GM21737 (cell line): Measurements from ENCODE around the gene SCART1.
"Not testable (repeated sequence)": the region's sequence is repeated elsewhere in the genome, so short reads cannot be mapped to it uniquely, and the experiment has no call there.

Source experiments
- ATAC-seq: cut with Tn5 transposase; IDR thresholded peaks from one replicate; pipeline ENCODE4 v1.9.1; 2021; ENCODE audit warnings: mild to moderate bottlenecking, moderate library complexity; ENCODE audit not compliant: unreplicated experiment

Gene SCART1

DNA sequence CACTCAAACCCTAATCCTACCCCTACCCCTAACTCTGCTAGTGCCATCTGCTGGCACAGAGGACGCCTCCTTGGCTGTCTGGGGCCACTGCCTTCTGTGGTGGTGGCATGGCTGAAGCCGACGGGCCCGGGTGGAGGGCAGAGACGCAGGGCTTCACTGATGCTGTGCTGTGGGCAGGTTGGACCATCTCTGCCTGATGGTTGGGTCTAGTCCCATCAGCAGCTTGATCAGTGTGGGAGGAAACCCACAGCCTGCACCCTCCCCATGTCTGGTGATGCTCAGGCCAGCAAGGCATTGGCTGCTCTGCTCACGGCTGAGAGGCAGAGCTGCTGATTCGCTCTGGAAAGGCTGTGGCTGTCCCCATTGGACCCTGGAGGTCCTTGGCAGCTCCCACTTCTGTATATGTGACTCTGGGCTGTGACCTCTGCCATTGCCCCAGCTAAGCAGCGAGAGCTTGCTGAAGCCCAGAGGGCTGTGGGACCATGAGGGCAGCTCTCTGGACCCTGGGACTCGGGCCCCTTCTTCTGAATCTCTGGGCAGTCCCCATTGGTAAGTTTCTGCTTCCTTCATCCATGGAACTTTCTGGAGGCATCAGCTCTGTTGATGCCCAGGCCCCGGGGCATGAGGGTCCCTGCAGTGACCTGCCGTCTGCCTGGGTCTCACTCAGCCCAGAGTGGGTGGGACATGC lies at the start of gene SCART1:
TSS of gene SCART1 (plus strand) at position 430 of the 688 bp plus-strand sequence. CDS start at position 483, 53 bp downstream.
- ATAC-seq: no peak

DNA sequence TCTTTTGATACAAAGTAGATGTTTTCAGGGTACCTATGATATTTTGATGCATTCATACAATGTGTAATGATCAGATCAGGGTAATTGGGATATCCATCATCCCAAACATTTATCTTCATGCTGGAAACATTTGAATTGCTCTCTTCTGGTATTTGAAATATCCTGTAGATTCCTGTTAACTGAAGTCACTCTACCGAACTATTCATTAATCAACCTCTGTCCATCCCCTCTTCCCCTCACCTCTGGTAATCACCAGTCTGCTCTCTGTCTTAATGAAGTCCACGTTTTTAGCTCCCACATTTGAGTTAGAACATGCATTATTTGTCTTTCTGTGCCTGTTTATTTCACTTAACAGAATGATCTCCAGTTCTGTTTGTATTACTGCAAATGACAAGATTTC lies 48.5 kb upstream of the SCART1 start:
- ATAC-seq: no peak

DNA sequence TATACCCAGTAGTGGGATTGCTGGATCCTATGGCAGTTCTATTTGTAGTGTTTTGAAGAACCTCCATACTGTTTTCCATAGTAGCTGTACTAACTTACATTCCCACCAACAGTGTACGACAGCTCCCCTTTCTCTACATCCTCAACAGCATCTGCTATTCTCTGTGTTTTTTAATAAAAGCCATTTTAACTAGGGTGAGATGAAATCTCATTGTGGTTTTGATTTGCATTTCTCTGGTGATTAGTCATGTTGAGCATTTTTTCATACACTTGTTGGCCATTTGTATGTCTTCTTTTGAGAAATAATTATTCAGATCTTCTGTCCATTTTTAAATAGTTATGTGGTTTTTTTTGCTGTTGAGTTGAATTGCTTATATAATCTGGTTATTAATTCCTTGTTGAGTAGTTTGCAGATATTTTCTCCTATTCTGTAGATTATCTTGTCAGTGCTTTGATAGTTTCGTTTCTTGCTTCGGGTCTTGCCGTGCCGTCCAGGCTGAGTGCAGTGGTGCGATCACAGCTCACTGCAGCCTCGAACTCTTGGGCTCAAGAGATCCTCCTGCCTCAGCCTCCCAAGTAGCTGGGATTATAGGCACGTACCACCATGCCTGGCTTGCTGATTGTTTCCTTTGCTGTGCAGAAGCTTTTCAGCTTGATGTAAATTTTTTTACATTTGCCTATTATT lies 47.8 kb upstream of the SCART1 start:
- peak; percentile 41 for ATAC-seq

DNA sequence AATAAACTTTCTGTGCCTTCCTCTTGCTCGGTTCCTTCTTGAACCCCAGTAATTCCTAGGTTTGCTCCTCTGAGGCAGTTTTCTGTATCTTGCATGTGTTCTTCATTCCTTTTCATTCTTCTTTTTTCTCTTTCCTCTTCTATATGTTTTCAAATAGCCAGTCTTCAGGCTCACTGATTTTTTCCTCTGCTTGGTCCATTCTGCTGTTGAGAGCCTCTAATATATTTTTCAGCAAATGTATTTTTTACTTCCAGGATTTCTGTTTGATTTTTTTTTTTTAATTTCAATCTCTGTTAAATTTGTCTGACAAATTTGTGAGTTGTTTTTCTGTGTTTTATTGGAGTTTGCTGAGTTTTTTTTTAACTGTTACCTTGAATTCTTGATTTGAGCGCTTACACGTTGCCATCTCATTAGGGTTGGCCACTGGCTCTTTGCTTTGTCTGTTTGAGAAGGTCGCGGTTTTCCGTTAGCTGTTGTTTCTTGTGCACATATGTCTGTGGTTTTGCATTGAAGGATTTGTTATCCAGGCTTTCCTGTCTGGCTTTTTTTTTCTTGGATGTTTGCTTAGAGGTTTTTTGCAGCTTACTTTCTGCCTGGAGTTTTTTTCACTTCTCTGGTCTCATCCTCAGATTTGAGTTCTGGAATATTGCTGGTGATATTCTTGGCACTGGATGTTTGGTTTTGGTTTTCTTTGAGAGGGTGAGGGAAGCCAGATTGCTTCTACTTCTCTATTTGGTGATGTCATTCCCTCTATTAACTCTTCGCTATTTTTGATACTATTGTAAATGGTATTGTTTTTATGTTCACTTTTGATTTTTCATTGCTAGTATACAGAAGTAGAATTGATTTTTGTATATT lies 42.0 kb upstream of the SCART1 start:
- ATAC-seq: no peak

DNA sequence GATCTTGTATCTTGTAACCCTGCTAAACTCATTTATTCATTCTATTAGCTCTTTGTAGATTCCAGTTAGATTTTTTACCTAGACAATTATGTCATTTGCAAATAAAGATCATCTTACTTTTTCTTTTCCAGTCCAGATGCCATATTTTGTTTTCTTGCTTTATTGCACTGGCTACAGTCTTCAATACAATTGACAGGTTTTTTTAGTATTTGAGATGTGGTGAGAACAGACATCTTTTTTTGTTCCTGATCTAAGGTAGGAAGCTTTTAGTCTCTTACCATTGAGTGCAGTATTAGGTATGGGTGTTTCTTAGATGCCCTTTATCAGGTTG lies 41.4 kb upstream of the SCART1 start:
- ATAC-seq: no peak

DNA sequence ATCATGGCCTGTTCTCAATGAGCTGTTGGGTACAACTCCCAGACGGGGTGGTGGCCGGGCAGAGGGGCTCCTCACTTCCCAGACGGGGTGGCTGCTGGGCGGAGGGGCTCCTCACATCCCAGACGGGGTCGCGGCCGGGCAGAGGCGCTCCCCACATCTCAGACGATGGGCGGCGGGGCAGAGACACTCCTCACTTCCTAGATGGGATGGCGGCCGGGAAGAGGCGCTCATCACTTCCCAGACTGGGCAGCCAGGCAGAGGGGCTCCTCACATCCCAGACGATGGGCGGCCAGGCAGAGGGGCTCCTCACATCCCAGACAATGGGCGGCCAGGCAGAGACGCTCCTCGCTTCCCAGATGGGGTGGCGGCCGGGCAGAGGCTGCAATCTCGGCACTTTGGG lies 39.3 kb upstream of the SCART1 start:
- ATAC-seq: not testable (repeated sequence)

DNA sequence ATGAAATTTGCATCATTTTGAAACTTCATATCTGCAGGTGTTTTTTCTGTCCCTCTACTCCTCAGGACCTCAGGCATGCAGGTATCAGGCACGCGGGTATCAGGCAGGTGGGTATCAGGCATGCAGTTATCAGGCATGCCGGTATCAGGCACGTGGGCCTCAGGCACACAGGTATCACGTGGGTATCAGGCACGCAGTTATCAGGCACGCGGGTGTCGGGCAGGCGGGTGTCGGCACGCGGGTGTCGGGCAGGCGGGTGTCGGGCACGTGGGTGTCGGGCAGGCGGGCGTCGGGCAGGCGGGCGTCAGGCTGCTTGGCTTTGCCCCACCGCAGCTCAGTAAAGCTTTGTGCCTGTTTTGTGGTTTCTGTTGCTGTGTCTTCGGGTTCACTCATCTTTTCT lies 38.0 kb upstream of the SCART1 start:
- no peak for ATAC-seq

DNA sequence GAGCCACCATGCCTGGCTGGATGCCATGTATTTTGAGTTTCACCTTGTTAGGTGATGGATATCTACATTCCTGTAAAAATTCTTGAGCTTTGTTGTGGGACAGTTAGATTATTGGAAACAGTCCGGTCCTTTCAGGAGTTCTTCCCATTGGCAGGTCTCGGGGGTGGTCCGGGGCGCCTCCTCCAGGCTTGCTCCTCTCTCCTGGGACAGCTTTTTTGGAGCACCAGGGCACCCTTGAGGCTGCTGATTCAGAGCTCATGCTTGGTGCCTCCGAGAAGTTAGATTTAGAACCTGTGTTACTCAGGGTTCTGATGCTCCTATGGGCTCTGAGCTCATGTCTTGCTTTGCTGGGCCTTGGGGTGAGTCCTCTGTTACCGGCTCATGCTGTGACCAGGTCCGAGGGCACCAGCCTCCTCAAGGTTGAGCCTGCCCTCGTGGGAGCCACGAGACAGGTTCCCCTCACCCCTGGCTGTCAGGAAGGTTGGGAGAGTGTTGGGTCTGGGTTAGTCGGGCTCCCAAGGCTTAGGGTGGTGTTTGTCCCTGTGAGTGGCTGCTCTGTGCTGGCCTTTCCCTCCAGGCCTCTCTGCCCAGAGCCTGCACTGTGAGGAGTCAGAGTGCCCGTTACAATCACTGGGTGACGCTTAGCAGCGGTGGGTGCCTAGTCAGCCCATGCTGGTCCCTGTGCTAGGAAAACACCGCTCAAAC lies 35.3 kb upstream of the SCART1 start:
- no peak for ATAC-seq

DNA sequence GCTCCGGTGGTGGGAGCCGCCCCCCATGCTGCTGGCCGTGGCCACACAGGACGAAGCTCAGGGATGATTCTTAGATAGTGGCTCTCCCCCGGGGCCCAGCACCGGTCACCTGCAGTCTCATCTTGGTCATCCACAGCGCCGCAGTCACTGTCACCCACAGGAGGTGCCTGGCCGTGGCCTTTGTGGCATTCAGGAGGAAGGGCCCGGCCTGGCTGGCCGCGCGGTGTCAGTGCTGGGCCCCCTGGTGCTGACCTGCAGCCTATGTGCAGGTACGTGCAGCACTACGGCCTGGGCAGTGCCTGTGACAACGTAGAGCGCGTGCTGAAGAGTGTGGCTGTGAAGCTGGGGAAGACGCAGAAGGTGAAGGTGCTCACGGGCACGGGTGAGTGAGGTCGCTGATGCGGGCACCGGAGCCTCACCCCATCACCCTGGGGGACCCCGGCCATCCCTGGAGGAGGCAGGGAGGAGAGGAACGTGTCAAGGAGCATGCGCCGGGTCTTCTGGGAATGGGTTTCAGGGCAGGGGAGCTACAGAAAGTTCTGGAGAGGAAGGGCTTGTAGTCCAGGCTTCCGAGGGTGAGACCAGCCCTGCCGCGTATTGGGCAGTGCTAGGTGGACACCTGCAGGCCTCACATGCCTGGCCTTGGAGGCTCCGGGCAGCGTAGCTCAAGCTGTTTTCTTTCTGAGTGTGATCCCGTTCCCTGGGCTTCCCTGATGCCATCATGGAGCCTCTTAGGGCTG lies 34.4 kb upstream of the SCART1 start:
- no peak for ATAC-seq

DNA sequence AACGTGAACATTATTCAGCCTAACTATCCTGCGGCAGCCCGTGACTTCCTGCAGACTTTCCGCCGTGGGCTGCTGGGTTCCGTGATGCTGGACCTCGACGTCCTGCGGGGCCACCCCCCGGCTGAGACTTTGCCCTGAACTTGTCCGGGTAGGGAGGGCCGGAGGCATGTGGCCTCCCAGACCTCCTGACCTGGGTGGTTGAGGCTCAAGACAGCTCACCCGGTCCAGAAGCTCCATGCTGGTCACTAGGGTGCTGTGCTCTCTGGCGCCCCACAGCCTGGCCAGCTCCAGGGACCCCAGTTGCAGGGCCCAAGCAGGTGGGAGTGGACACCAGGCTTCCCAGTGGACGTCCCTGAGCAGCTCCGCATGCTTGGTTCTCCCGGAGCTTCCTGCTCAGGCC lies 33.7 kb upstream of the SCART1 start:
- ATAC-seq: no peak

DNA sequence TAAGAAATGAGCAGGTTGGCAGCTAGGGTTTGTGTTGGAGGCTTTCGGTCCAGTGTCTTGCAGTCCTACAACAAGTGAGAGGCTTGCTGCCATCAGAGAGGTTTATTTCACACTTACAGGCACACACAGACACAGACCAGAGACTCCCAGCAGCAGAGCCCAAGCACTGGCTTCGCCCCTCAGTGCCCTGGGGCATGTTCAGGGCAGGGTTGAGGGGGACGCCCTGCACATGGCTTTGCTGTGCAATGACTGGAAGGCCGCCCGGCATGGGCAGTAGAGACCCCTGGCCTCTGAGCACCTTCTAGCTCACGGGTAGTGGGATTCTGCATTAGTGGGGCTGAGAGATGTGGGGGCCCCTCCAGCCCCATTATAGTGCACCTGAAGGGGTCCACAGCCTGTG lies 33.2 kb upstream of the SCART1 start:
- ATAC-seq: no peak

DNA sequence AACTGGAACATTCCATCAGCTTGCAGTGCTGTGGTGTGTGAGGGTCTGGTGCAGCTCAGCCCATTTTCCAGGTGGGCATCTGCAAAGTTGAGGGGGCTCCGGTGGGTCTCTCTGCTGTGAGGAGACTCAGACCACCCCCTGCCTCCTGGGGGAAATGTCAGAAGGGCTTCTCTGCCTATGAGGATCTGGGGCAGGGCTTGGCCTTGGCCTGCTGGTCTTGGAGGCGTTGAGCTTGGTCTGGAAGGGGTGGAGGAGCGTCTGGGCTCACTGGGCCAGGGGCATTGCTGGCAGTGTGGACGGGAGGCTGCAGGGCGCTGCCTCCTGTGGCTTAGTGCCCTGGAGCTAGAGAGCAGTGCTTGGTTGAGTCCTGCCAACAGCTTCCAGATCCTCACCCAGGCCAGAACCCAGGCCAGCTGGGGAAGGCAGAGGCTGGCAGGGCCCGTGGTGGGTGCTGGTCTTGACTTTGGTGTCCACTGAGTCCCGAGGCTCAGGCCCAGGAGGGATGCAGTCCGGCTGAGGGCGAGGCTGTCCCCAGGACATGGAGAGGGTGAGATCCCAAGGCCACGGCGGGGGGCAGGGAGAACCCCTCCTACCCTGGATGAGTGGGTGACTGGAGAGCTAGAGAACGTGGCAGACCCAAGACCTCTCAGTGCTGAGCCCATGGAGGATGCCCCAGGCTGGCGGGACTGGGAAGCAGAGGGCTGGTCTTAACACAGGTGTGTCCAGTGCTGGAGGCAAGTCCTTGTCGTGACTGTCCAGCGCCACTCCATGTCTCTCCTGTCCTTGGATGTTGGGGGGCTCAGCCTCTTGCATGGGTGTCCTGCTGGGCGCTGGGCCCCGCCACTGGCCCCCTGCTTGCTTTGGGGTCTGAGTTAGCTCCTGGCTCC lies 32.2 kb upstream of the SCART1 start:
- no peak for ATAC-seq

DNA sequence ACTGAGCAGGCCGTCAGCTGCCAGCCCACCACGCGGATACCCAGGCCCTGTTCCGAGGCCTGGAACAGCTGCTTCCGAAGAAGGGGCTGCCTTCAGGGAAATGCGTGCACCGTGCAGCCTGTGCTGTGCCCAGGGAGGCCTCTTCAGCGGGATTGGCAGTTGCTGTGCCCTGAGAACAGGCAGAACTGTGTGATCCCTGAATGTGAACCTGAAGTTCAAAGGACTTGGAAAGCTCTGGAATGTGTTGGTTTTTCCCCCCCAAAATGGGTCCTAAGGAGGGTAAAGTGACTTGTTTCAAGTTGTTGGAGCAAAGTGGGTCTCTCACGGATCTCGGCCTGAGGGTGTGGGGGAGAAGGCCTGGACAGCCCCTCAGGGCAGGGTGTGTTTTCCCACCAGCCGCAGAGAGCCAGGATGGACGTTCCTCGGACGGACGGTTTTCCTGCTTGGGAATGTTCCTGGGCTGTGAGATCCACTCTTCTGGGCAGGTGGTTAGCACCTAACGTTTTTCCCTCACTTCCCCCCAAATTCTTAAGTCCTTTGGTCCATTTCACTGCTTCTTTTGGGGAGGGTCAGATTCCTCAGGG lies 31.4 kb upstream of the SCART1 start:
- ATAC-seq: no peak

DNA sequence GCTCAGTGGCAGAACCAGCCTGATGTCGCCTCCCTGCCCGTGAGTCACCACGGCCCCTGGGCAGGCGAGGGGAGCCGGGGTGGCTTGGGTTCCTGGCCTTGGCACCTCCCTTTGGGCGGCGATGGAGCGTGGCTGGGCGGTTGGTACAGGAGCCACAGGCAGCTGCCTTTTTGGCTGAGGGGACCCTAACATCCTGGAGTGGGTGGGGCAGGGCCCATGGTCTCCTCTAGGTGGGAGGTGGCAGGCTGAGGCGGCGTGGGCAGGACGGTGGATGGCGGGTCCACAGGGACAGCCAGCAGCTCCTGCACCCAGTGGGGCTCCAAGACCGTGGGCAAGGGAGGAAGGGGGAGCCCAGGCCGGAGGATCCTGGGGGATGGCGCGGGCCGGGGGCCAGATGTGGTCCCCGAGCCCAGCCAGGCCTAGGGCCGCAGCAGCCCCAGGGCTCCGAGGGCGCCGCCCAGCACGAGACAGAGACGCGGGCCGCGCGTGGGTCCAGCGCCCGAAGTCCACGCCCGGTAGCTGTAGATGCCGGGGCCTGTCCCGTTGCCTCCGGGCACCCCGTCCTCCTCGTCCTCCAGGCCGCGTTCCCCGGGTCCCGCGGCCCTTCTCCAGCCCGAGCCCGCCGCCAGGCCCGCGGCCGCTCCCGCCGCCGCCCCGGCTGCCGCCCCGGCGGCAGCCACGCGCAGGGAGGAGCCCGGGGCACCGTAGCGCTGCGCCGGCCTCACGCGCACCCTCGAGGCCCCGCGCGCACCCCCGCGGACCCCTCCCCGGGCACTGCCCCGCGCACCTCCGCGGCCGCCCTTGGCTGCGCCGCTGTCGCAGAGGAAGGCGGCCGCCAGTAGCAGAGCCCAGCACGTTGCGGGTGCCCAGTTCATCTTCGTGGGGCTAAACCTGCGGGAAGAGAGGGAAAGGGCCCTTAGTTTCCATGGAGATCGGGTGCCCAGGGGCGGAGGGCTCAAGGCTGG lies 30.7 kb upstream of the SCART1 start:
- no peak for ATAC-seq

DNA sequence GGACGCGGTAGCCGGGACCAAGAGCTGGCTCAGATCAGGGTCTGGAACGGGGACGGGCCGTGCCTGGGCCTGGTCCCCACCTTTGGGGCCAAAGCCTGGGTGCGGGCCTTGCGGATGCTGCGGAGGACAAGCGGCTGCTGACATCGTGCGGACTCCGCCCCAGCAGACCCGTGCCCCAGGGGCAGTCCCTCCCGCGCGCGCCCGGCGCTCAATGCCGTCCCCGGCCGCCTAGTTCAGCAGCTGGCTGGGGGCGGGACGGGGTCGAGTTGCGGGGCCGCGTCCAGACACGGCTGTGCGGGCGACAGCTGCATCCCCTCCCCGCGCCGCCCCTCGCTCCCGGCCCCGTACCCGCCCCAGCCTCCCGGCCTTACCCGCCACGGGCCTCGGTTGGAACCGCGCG lies 29.6 kb upstream of the SCART1 start:
- not testable (repeated sequence) for ATAC-seq

DNA sequence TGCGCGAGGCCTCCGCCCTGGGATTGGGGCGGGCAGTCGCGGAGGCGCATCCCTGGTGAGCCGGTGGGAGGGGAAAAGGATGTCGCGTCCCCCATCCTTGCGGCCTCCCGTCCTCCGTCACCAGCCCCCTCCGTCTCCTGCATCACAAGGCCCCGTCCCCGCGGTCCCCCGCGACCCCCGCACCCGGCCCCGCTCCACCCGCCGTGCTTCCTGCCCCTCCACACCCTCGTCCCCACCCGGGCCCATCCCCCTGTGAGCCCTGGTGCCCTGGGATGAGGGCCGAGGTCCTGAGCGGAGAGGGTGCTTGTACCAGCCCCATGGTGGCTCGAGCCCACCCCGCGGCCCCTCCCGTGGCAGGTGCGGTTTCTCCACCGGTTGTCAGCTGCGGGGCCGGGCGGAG lies 29.1 kb upstream of the SCART1 start, which contains the start of gene SPRN:
TSS of gene SPRN (minus strand) at position 25 of the 400 bp plus-strand sequence. CDS start 944 bp downstream, outside the sequence.
- not testable (repeated sequence) for ATAC-seq

DNA sequence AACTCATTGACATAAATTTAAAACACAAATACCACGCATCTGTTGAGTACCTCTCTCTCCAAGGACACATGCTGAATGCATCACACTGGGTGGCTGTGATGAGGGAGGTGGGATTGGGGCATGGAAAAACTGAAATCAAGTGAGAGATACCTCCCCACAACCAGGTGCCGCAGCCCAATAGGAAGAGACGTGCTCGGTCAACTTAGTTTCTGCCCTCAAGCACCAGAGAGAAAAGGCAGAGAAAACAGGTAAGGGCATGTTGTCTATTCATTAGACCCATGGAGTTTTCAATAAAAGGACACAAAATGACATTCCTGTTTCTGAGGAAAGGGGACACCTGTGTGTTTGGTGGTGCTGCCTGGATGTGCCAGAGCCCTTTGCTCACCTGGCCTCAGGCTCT lies 24.2 kb upstream of the SCART1 start:
- not testable (repeated sequence) for ATAC-seq
